GM12872 (cell line): ENCODE measurements around the gene IGFALS.

Experiments
- TF ChIP-seq, protein P1 (sequence below): IDR thresholded peaks from 3 replicates; pipeline ENCODE4 v1.5.1; 2011; ENCODE audit warnings: low read depth, mild to moderate bottlenecking, low read length, moderate library complexity; ENCODE audit not compliant: insufficient read depth

IGFALS gene

DNA sequence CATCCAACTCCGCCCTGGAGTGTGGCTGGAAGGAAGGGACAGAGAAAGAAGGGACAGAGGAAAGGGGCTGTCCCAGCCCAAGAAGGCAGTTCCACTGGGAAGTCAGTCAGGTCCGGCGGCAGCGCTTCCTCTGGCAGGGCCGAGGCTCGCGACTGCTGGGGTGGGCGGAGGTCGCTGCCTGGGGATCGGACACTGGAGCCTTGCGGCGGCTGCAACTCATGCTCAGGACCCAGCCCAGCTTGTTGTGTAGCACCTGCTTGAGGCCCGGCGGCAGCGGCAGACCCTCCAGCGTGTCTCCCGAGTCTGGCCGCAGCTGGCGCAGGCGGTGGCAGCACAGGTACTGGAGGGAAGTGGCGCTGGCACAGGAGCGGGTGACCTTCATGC, 16.5 kb downstream of the IGFALS start:
- TF ChIP-seq, protein P1, sequence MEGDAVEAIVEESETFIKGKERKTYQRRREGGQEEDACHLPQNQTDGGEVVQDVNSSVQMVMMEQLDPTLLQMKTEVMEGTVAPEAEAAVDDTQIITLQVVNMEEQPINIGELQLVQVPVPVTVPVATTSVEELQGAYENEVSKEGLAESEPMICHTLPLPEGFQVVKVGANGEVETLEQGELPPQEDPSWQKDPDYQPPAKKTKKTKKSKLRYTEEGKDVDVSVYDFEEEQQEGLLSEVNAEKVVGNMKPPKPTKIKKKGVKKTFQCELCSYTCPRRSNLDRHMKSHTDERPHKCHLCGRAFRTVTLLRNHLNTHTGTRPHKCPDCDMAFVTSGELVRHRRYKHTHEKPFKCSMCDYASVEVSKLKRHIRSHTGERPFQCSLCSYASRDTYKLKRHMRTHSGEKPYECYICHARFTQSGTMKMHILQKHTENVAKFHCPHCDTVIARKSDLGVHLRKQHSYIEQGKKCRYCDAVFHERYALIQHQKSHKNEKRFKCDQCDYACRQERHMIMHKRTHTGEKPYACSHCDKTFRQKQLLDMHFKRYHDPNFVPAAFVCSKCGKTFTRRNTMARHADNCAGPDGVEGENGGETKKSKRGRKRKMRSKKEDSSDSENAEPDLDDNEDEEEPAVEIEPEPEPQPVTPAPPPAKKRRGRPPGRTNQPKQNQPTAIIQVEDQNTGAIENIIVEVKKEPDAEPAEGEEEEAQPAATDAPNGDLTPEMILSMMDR: no peak

DNA sequence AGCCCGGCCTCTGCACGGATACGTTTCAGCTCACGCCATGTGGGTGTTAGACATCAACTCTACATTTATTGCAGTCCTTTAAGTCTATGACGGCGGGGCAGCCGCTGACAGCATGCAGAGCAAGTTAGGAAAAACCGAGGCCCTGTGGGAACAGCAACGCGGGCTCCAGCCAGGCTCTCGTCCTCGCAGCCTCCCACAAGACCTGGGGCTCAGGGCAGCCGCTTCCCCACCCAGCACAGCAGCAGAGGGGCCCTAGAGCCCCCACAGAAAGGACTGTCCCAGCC, 16.9 kb downstream of the IGFALS start:
- TF ChIP-seq, protein P1: no peak

DNA sequence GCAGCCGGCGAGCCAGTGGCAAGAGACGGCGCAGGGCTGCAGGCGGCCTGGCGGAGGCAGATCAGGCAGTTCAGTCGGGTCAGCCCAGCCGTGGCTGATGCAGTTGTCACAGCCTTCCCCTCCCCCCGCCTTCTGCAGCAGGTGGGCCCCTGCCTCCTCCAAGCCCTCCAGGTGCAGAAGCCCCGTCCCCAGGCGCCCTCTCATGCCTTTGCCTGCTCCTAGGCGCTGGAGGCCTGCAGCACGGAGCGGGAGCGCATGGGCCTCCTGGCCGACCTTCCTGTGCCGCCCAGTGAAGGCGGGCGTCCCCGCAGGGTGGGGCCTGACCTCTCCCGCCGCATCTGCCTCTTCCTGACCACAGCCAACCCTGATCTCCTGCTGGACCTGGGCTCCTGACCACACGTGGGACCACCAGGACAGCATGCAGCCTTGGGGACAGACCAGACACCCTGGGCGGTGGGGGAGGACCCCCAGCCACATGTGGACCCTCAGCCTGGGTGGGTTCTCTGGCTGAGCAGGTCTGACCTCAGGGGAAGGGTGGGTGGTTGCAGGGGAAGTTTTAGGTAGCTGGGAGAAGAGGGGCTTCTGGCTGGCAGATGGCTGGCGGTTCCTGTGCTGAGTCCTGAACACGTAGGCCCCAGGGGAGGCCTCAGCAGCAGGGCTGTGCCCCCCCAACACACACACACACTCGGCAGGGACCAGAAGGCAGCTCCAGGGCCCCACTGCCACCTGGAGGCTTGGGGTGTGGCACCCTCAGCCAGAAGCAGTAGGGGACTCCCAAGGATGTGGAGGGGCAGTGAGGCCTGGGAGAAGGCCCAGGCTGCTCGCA, 17.4 kb downstream of the IGFALS start:
- TF ChIP-seq, protein P1: no peak

DNA sequence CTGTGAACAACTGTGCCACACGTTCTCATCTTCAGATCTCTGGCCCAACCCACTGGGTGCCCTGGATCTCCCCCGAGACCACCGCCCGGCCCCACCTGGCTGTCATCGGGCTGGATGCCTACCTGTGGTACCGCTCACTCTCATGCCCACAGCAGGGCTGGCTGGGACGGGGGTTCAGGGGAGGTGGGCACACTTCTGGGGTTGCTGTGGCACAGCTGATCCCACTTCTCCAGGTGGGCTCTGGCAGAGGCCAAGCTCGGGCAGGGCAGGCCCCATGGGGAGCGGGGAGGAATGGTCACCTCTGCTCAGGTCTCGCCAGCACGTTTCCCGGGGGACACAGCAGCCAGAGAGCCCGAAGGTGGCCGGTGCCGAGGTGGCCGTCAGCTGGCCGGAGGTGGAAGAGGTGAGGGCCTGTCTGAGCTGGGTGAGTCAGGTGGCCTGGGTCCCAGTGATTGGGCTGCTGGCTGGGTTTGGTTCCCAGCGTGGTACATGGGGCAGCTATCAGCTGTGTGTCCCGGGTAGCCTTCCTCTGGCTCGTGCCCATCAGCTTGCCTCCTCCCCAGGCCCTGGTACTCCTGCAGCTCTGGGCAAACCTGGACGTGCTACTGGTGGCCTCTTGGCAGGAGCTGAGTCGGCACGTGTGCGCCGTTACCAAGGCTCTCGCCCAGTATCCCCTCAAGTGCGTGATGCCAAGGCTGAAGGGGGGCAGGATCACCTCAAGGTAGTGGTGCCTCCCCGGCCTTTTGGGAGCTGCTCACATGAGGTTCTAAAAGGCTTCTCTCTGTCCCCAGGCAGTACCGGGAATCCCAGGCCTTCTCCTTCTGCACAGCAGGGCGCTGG, 18.3 kb downstream of the IGFALS start:
- TF ChIP-seq, protein P1: no peak

DNA sequence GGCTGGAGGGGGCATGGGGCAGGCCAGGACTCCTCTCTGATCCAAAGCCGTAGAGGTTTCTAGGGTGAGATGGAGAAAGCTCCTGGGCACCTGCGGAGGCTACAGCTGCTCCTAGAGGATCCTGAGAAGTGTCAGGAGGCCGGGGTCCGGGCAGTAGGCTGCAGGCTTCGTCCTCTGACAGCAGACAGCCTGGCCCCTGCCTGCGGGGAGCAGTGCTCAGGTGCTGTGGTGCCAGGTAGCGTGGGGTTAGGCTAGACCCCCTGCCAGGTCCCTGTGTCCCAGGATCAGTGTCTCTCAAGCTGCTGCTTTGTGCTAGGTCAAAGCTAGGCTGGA, 19.1 kb downstream of the IGFALS start:
- TF ChIP-seq, protein P1: no peak

DNA sequence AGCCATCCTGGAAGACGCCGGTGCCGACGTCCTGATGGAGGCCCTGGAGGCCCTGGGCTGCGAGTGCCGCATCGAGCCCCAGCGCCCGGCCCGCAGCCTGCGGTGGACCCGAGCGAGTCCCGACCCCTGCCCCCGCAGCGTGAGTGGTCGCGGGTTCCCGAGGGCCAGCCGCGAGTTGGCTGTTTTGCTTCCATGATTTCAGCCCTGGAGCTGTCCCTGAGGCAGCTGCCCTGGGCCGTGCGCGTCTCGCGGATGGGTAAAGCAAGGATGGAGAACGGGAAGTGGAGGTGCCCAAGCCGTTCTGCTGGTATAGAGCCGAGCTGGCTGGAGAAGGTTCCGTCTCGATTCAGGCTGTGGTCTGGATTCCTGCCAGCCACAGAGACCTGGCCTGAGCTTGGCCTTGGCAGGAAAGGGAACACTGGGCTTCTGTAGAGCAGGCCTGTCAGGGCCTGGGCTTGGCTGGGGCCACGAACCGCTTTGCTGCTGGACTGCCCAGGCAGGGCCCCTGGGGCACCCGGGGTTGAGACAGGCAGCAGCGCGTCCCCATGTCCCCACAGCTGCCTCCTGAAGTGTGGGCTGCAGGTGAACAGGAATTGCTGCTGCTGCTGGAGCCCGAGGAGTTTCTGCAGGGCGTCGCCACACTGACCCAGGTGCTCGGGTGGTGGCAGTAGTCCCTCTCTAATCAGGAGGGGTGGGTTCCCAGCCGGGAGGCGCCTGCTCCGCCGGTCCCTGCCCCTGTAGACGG, 19.6 kb downstream of the IGFALS start:
- TF ChIP-seq, protein P1: no peak
